HepG2 (cell line): ENCODE measurements around the gene RNFT1. TPM values are rescaled to one million over a fixed set of nuclear protein-coding genes. Genes with fewer than 3 reads are reported as not detected.

Experiments
- ATAC-seq: fragments of 200-7000 bp; cut with Tn5 transposase; 3 replicates; pipeline ENCODE4 v1.9.1; 2020; ENCODE audit warnings: mild to moderate bottlenecking, moderate library complexity
- BruUV-seq: library from RNA; stranded (reverse); fragments of 400-500 nt; replicated peaks from 2 replicates; lab custom pipeline; 2021; lab: Mats Ljungman, UMichigan
- CTCF ChIA-PET: fragments of 300-600 bp; formaldehyde crosslinking; extraction: SDS; loops from one replicate; lab custom pipeline; 2021; ENCODE audit warnings: low total read pairs, inconsistent platforms, low intra/inter-chr PET ratio; lab: Yijun Ruan, JAX
- POLR2A ChIA-PET: fragments of 350-600 bp; sonication (Branson Sonifier 250); formaldehyde crosslinking; loops from one replicate; lab custom pipeline; 2020; ENCODE audit warnings: antibody characterized with exemption, inconsistent platforms; lab: Yijun Ruan, JAX
- DNase-seq: peaks from one replicate; pipeline ENCODE4 v3.0.0-alpha.2; 2015; ENCODE audit warnings: low spot score
- FAIRE-seq: peaks from 3 replicates; lab custom pipeline; 2011; peaks lifted over from hg19 to GRCh38; lab: Jason Lieb, UNC
- H2AFZ ChIP-seq: one replicate; pipeline ENCODE4 v1.6.1; 2011; ENCODE audit warnings: low read length, inconsistent platforms
- H3K27ac ChIP-seq: fragments of 300-600 bp; 3 replicates; pipeline ENCODE4 v1.8.0; 2011; ENCODE audit warnings: mixed run types, mild to moderate bottlenecking, mixed read lengths, low read length, inconsistent platforms; ENCODE audit not compliant: insufficient read depth; ENCODE audit errors: extremely low read length
- H3K27me3 ChIP-seq, 2 experiments: fragments of 200-600 bp in 1 of 2; 2 replicates in 1 of 2; 3 replicates in 1 of 2; pipeline versions ENCODE4 v1.6.0 to v1.8.0; 2011; ENCODE audit warnings: low read length in 2 of 2, mild to moderate bottlenecking in 2 of 2, moderate library complexity in 2 of 2, inconsistent platforms in 1 of 2; ENCODE audit not compliant: insufficient read depth in 2 of 2, control insufficient read depth in 1 of 2
- H3K36me3 ChIP-seq, 2 experiments: fragments of 200-600 bp in 1 of 2; replicated peaks in 1 of 2; 2 replicates in 1 of 2; 3 replicates in 1 of 2; pipeline versions ENCODE4 v1.5.1 to v1.8.0; 2011; ENCODE audit warnings: low read length in 2 of 2, inconsistent platforms in 1 of 2; ENCODE audit not compliant: insufficient read depth in 2 of 2, control insufficient read depth in 1 of 2
- H3K4me1 ChIP-seq: 2 replicates; pipeline ENCODE4 v1.5.1; 2012; ENCODE audit warnings: low read length, inconsistent platforms; ENCODE audit not compliant: insufficient read depth
- H3K4me2 ChIP-seq: 2 replicates; pipeline ENCODE4 v1.6.0; 2011; ENCODE audit warnings: low read depth, low read length, inconsistent platforms
- H3K4me3 ChIP-seq, 3 experiments: fragments of 200-600 bp in 1 of 3; sonication (generic), shearing (Covaris generic) in 1 of 3; replicated peaks in 1 of 3; 2 replicates each; pipeline ENCODE4 v1.5.1; 2011 to 2016; ENCODE audit warnings: low read length in 3 of 3, inconsistent platforms in 2 of 3, low read depth in 2 of 3, mild to moderate bottlenecking in 2 of 3, control low read depth in 1 of 3, mixed read lengths in 1 of 3; ENCODE audit not compliant: insufficient read depth in 1 of 3
- H3K79me2 ChIP-seq: one replicate; pipeline ENCODE4 v1.6.1; 2011; ENCODE audit warnings: low read length, inconsistent platforms; ENCODE audit not compliant: insufficient read depth
- H3K9ac ChIP-seq: 2 replicates; pipeline ENCODE4 v1.6.0; 2011; ENCODE audit warnings: mild to moderate bottlenecking, low read depth, low read length, inconsistent platforms; ENCODE audit not compliant: insufficient read depth
- H3K9me3 ChIP-seq: 2 replicates; pipeline ENCODE4 v1.5.1; 2012; ENCODE audit warnings: mild to moderate bottlenecking, low read length
- H4K20me1 ChIP-seq: 2 replicates; pipeline ENCODE4 v1.6.0; 2011; ENCODE audit warnings: inconsistent platforms, mild to moderate bottlenecking, low read length, moderate library complexity; ENCODE audit not compliant: insufficient read depth
- AFF4 ChIP-seq: sonication (generic); formaldehyde crosslinking; IDR thresholded peaks from 2 replicates; pipeline ENCODE4 v1.4.0; 2020; ENCODE audit warnings: missing genetic modification reagents
- HMGA1 ChIP-seq: sonication (generic); formaldehyde crosslinking; conservative IDR thresholded peaks from 2 replicates; pipeline ENCODE4 v1.4.0; 2020; ENCODE audit warnings: missing genetic modification reagents
- NFE2L2 ChIP-seq: fragments of 150-350 bp; IDR thresholded peaks from 2 replicates; pipeline ENCODE4 v1.6.1; 2014; ENCODE audit warnings: low read length
- SKI ChIP-seq: fragments of 450-650 bp; IDR thresholded peaks from one replicate; pipeline ENCODE4 v1.6.1; 2018; ENCODE audit warnings: mild to moderate bottlenecking; ENCODE audit not compliant: partially characterized antibody
- ZBTB46 ChIP-seq: sonication (generic); formaldehyde crosslinking; IDR thresholded peaks from 2 replicates; pipeline ENCODE4 v1.4.0; 2020; ENCODE audit warnings: mild to moderate bottlenecking, missing genetic modification reagents, borderline replicate concordance
- ZKSCAN1 ChIP-seq: fragments of 150-350 bp; IDR thresholded peaks from 2 replicates; pipeline ENCODE4 v1.6.1; 2014; ENCODE audit warnings: low read length
- ZNF121 ChIP-seq: sonication (generic); formaldehyde crosslinking; IDR thresholded peaks from 2 replicates; pipeline ENCODE4 v1.5.0; 2020; ENCODE audit warnings: mild to moderate bottlenecking, missing genetic modification reagents
- ZNF280B ChIP-seq: sonication (generic); formaldehyde crosslinking; IDR thresholded peaks from 2 replicates; pipeline ENCODE4 v1.5.0; 2020; ENCODE audit warnings: missing genetic modification reagents, mild to moderate bottlenecking, borderline replicate concordance
- ZNF597 ChIP-seq: sonication (generic); formaldehyde crosslinking; IDR thresholded peaks from 2 replicates; pipeline ENCODE4 v1.5.0; 2020; ENCODE audit warnings: missing genetic modification reagents
- ZNF792 ChIP-seq: IDR thresholded peaks from 2 replicates; pipeline ENCODE4 v1.6.1; 2016
- WGBS: methylation state at CpG from one replicate; pipeline ENCODE4 v1.1.6; 2017; ENCODE audit warnings: low lambda C conversion rate; 5-methylcytosine and 5-hydroxymethylcytosine counted together
- in situ Hi-C: cut with HindIII; loops from 2 replicates; pipeline ENCODE4 v1.10.0; 2017; ENCODE audit warnings: low pct_unique_long_range_greater_than_20kb; ENCODE audit not compliant: extremely low pct_ligation_motif_present
- intact Hi-C: fragments of 100-400 bp; cut with micrococcal nuclease; formaldehyde crosslinking; loops from one replicate; pipeline ENCODE4 v1.10.0; 2022; ENCODE audit not compliant: unreplicated experiment
- polyA plus RNA-seq, 8 experiments: library from polyadenylated mRNA; depleted of rRNA in 3 of 8; stranded (reverse) in 7 of 8; unstranded in 1 of 8; fragments of >200 nt; fragmentation: Illumina TruSeq in 4 of 8; extraction: Trizol in 4 of 8; gene quantifications; 2 replicates each; pipeline versions ENCODE4 v1.2.1 to v1.2.3, GENCODE V29; 2011 to 2016; ENCODE audit warnings: low read depth in 4 of 8, missing spikeins in 1 of 8, mixed read lengths in 1 of 8; ENCODE audit not compliant: insufficient read depth in 1 of 8
- total RNA-seq, 5 experiments: library from RNA; depleted of rRNA; stranded (reverse); fragments of >200 nt; fragmentation: Illumina TruSeq; extraction: Trizol; gene quantifications; 2 replicates each; pipeline ENCODE4 v1.2.3, GENCODE V29; 2016; ENCODE audit warnings: low read depth in 1 of 5

RNFT1 gene
- total and polyA plus RNA-seq, 2 of the 13 experiments (the other 11 are each of a cell fraction or from before 2014, with no cell fraction given), result 19.1 to 22.1 TPM

- no peak overlapping the region for H3K9ac ChIP-seq
- DNase-seq, result no peak
- H3K27ac ChIP-seq, result no peak overlapping the region
- intact Hi-C loops, result no loop called here
- no peaks in the 10 kb centered on the region for H3K9me3 ChIP-seq
- peaks cover 6% of the 10 kb centered on the region for H4K20me1 ChIP-seq
- no peak for TF ChIP-seq ZNF597 (CRISPR knock-in tag)
- TF ChIP-seq HMGA1, result no peak
- TF ChIP-seq ZNF121, result peak; percentile 76
- TF ChIP-seq ZBTB46, result no peak
- TF ChIP-seq ZNF792 (CRISPR knock-in tag), result no peak
- H3K79me2 ChIP-seq, result peaks cover 46% of the 10 kb centered on the region
- ChIA-PET CTCF (no interaction called here), POLR2A (no interaction called here)
- H2AFZ ChIP-seq, result no peak overlapping the region
- no peaks in the 10 kb centered on the region; a peak in 1 of 5 replicates for H3K27me3 ChIP-seq
- H3K4me1 ChIP-seq, result peaks cover 12% of the 10 kb centered on the region
- H3K4me2 ChIP-seq, result no peak overlapping the region
- no peak for FAIRE-seq
- H3K4me3 ChIP-seq, result no peak overlapping the region
- no peak for ATAC-seq
- in situ Hi-C loops, result no loop called here
- BruUV-seq, result no TSS peak
- peaks cover 0 to 24% of the 10 kb centered on the region in 2 experiments; a peak in 3 of 5 replicates for H3K36me3 ChIP-seq
- 95% methylated on average over 3 of the region's 3 CpGs for WGBS
These were observed 57.1 kb downstream of the RNFT1 start for GRCh38 chr17:59907467-59907866.

GRCh38 chr17:59903455-59903854, 61.1 kb downstream of the RNFT1 start:
- Histone ChIP-seq H3K4me3 (no peak overlapping the region), H3K27me3 (no peaks in the 10 kb centered on the region), H2AFZ (no peak overlapping the region), H3K36me3 (peaks cover 2 to 9% of the 10 kb centered on the region in 2 experiments; a peak in 4 of 5 replicates), H3K79me2 (peaks cover 78% of the 10 kb centered on the region), H3K4me2 (no peak overlapping the region), H4K20me1 (peaks cover 6% of the 10 kb centered on the region), H3K9me3 (no peaks in the 10 kb centered on the region), H3K27ac (no peak overlapping the region), H3K9ac (no peak overlapping the region), H3K4me1 (peaks cover 16% of the 10 kb centered on the region)
- FAIRE-seq (no peak), DNase-seq (no peak), ATAC-seq (no peak)
- CTCF ChIA-PET, result no interaction called here
- BruUV-seq, result no TSS peak
- in situ Hi-C loops, result no loop called here
- intact Hi-C loops, result no loop called here
- POLR2A ChIA-PET, result no interaction called here
- 96% methylated on average over 2 of the region's 2 CpGs for WGBS
- no peak for TF ChIP-seq AFF4 (CRISPR knock-in tag)
- no peak for TF ChIP-seq NFE2L2
- no peak for TF ChIP-seq ZNF280B
- TF ChIP-seq ZKSCAN1, result no peak
- TF ChIP-seq SKI, result no peak
